Fibroblast of villous mesenchyme (primary cell): ENCODE data around the gene OLFML3. TPM values are rescaled to one million over a fixed set of nuclear protein-coding genes. Genes with fewer than 3 reads are reported as not detected.
"Not testable (repeated sequence)": the region's sequence is repeated elsewhere in the genome, so short reads cannot be mapped to it uniquely, and the experiment has no call there.

Experiments used
- DNase-seq: peaks from one replicate; pipeline ENCODE4 v3.0.0-alpha.2; 2010; ENCODE audit warnings: low read depth
- H3K4me3 ChIP-seq: 2 replicates; pipeline ENCODE4 v1.5.1; 2011; ENCODE audit warnings: low read depth, mild to moderate bottlenecking, low read length
- total RNA-seq: library from RNA; depleted of rRNA; stranded (reverse); fragments of >200 nt; gene quantifications from 2 replicates; pipeline ENCODE4 v1.2.3, GENCODE V29; 2012
- TF ChIP-seq, protein P1 (sequence below): IDR thresholded peaks from 2 replicates; pipeline ENCODE4 v1.5.1; 2012; ENCODE audit warnings: low read depth, mild to moderate bottlenecking, low read length; ENCODE audit not compliant: insufficient read depth

Gene OLFML3
- total RNA-seq, 1 donor, result 107 TPM

DNA sequence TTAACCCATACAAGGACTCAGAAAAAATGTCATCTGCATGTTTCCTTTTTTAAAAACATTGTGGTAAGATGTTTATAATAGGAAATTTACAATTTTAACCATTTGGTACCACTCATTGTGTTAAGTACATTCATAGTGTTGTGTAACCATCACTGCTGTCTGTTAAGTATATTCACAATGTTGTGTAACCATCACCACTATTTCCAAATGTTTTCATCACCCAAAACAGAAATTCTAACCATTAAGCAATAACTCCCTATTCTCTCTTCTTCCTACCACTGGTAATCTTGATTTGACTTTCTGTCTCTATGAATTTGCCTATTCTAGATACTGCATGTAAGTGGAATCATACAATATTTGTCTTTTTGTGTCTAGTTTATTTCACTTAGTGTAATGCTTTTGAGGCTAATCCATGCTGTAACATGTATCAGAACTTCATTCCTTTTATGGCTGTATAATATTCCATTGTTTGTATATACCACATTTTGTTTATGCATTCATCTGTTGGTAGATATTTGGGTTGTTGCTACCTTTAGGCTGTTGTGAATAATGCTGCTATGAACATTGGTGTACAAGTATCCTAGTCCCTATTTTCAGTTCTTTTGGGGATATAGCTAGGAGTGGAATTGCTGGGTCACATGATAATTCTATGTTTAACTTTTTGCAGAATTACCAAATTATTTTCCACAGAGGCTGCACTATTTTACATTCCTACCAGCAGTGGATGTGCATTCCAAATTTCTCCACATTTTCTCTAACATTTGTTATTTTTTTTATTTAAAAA is 36.1 kb upstream of the OLFML3 start:
- peak; percentile 82 for DNase-seq
- no peak overlapping the region for H3K4me3 ChIP-seq
- TF ChIP-seq, protein P1, sequence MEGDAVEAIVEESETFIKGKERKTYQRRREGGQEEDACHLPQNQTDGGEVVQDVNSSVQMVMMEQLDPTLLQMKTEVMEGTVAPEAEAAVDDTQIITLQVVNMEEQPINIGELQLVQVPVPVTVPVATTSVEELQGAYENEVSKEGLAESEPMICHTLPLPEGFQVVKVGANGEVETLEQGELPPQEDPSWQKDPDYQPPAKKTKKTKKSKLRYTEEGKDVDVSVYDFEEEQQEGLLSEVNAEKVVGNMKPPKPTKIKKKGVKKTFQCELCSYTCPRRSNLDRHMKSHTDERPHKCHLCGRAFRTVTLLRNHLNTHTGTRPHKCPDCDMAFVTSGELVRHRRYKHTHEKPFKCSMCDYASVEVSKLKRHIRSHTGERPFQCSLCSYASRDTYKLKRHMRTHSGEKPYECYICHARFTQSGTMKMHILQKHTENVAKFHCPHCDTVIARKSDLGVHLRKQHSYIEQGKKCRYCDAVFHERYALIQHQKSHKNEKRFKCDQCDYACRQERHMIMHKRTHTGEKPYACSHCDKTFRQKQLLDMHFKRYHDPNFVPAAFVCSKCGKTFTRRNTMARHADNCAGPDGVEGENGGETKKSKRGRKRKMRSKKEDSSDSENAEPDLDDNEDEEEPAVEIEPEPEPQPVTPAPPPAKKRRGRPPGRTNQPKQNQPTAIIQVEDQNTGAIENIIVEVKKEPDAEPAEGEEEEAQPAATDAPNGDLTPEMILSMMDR, result no peak

DNA sequence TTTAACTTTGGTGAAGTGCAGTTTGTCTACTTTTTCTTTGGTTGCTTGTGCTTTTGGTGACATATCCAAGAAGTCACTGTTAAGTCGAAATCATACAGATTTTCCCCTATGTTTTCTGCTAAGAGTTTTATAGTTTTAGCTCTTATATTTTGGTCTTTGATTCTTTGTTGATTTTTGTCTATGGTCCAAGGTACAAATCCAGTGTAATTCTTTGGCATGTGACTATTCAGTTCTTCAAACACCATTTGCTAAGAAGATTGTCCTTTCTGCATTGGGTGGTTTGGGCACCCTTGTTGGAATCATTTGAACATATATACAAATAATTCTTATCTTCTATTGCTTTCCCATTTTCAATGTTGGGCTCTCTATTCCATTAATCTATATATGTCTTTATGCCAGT is 33.9 kb upstream of the OLFML3 start:
- no peak for DNase-seq
- TF ChIP-seq, protein P1, result no peak
- no peak overlapping the region for H3K4me3 ChIP-seq

DNA sequence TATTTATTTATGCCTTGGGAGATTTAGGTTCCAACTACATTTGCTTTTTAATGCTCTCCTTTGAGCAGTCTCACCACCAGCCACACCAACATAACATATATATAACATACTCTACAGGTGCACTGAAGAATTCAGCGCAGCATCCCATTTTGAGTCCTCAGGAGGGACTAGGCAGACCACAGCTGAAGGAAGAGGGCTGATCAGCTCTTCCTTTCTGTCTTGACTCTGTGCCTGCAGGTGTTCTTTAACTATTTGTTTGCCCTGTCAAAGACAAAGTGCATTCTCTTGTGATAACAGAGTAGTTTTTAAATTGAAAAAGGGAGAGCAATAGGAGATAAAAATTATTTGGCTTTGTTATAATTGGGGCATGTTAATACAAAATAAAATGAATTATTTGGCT is 33.2 kb upstream of the OLFML3 start:
- TF ChIP-seq, protein P1, result no peak
- DNase-seq, result no peak

DNA sequence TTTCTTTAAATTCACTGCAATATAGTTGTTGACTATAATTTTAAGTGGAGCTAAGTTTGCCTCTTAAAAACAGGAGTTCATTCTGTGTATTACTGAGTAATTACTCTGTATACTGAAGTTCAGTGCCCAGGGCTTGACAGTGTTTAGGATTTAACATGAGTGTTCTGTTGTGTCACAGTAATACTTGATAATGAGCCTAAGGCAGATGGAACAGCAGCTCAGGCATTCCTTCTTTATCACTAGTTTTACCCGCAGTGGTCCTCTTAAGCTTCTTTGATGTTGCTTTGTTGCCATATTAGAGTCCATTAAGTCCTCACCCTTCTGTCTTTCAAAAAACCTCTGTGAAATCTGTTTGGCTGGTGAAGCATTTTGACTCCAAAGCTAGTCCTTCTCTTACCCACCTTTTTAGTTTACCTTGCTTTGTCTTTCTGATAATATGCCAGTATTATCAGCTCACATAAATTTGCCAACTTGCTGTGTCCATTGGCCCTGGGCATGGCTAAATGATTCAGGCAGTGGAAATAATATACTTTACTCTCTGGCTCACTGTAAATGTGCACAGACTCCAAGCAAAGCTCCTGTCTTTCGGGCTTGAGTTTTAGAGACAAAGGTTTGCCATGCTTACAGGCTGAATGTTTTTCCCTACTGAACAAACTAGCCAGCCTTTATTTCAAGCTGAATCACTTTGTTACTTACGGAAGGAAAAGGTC is 32.4 kb upstream of the OLFML3 start:
- H3K4me3 ChIP-seq, result no peak overlapping the region
- TF ChIP-seq, protein P1, result no peak
- peak; percentile 42 for DNase-seq

More for the DNA sequence above, 33.2 kb upstream of the OLFML3 start:
- H3K4me3 ChIP-seq, result no peak overlapping the region

DNA sequence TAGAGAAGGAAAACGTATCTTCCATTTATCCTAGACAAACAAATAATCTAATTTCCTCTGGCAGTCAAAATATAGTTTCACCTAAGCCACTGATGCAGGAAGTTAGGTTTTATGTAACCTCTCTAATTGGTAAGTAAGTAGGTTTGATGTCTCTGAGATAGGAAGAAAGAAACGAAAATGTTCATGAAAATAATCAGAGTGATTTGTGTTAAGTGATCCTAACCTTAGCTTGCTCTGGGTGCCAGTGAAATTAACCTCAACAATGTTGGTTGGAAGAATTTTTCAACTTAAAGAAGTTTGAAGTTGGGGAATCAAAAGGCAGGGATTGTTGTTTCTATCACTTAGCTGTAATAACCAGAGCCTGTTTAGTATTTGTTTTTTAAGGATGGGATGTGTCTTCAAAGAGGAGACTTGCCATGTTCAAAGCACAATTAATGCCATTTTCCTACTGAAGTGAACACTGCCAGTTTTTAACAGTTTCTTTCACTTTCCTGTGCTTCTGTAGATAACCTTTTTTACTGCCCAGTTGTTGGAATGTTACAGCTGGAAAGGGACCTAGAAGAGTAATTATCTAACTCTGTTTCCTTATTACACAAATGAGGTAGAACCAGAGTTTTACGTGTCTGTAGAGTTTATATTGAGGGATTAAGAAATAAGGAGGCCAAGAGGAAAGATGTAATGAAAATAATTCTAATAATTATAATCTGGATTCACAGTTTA is 31.7 kb upstream of the OLFML3 start:
- TF ChIP-seq, protein P1, result no peak
- no peak overlapping the region for H3K4me3 ChIP-seq
- DNase-seq, result peak; percentile 61

DNA sequence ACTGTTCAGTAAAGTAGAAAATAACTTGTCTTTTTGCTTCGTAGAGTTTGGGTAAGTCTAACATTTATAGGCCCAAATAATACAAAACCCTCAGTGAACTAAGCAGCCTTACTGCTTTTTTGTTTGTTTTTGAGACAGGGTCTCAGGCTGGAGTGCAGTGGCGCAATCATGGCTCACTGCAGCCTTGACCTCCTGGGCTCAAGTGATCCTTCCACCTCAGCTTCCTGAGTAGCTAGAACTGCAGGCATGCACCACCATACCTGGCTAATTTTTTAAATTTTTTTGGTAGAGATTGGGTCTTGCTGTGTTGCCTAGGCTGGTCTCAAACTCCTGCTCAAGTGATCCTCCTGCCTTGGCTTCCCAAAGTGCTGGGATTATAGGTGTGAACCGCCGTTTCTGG is 31.1 kb upstream of the OLFML3 start:
- peak; percentile 40 for DNase-seq
- H3K4me3 ChIP-seq, result not testable (repeated sequence)

DNA sequence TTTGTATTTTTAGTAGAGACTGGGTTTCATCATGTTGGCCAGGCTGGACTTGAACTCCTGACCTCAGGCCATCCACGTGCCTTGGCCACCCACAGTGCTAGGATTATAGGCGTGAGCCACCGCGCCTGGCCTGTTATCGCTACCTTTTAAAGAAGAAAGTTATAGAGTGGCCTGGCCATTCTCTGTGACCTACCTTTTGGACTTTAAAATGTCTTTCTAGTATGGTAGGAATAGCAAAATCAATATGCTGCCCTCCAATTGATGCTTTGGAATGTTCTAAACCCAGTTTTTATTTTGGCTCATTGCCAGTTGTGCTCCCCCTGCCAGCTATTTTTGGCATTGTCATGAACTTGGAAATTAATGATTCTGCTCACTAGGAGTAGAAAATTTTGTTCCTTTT is 30.3 kb upstream of the OLFML3 start:
- TF ChIP-seq, protein P1, result peak; percentile 41
- H3K4me3 ChIP-seq, result no peak overlapping the region
- DNase-seq, result no peak
